Gastroesophageal sphincter (tissue), 4 donors: ENCODE results near the gene FBH1. TPM values are rescaled to one million over a fixed set of nuclear protein-coding genes. Genes with fewer than 3 reads are reported as not detected.

ENCODE experiments used
- ATAC-seq: fragments of 150-250 bp; one replicate; pipeline ENCODE4 v1.9.1; 2016; ENCODE audit warnings: mild to moderate bottlenecking, moderate library complexity
- H3K27ac ChIP-seq, 4 donors: fragments of 200-600 bp; sonication (generic) in 3 of 4; 1 replicate in 3 of 4; 2 replicates in 1 of 4; pipeline ENCODE4 v1.5.1; 2016 to 2019
- H3K27me3 ChIP-seq: fragments of 200-600 bp; sonication (generic); one replicate; pipeline ENCODE4 v1.5.1; 2019
- H3K36me3 ChIP-seq, 2 donors: fragments of 200-600 bp; sonication (generic); one replicate each; pipeline ENCODE4 v1.5.1; 2019; ENCODE audit warnings: control low read depth in 1 of 2
- H3K4me1 ChIP-seq, 3 donors: fragments of 200-600 bp; sonication (generic); 1 replicate in 2 of 3; 2 replicates in 1 of 3; pipeline ENCODE4 v1.5.1; 2016 to 2019; ENCODE audit warnings: control low read depth in 2 of 3
- H3K4me3 ChIP-seq, 2 donors: fragments of 200-600 bp; sonication (generic); one replicate each; pipeline ENCODE4 v1.5.1; 2019; ENCODE audit warnings: mild to moderate bottlenecking in 1 of 2, moderate library complexity in 1 of 2
- H3K9me3 ChIP-seq, 3 donors: fragments of 200-600 bp; sonication (generic); one replicate each; pipeline ENCODE4 v1.5.1; 2017 to 2019; ENCODE audit warnings: control low read depth in 2 of 3
- CTCF ChIP-seq, 4 experiments: fragments of 200-600 bp in 2 of 4; fragments of 450-650 bp in 2 of 4; sonication (generic) in 1 of 4; IDR thresholded peaks; one replicate each; pipeline ENCODE4 v1.5.1; 2017 to 2019; ENCODE audit warnings: antibody characterized with exemption in 4 of 4, mild to moderate bottlenecking in 2 of 4, moderate library complexity in 2 of 4
- EP300 ChIP-seq: sonication (generic); formaldehyde crosslinking; IDR thresholded peaks from one replicate; pipeline ENCODE4 v1.6.1; 2017; ENCODE audit warnings: antibody characterized with exemption, mild to moderate bottlenecking
- POLR2A ChIP-seq, 2 donors: fragments of 450-650 bp; IDR thresholded peaks; one replicate each; pipeline ENCODE4 v1.6.1; 2017; ENCODE audit warnings: antibody characterized with exemption in 2 of 2, mild to moderate bottlenecking in 2 of 2, moderate library complexity in 1 of 2
- POLR2AphosphoS5 ChIP-seq: sonication (generic); formaldehyde crosslinking; IDR thresholded peaks from one replicate; pipeline ENCODE4 v1.6.1; 2017; ENCODE audit warnings: antibody characterized with exemption
- WGBS, 2 donors: methylation state at CpG; one replicate each; pipeline ENCODE4 v1.1.5; 2018; ENCODE audit warnings: low coverage in 1 of 2; 5-methylcytosine and 5-hydroxymethylcytosine counted together
- total RNA-seq, 4 donors: library from RNA; depleted of rRNA; stranded (reverse); fragments of >200 nt; gene quantifications; one replicate each; pipeline ENCODE4 v1.1.0, GENCODE V29; 2016

FBH1 gene
- total RNA-seq, 4 donors from 2014 or later = 76.2 to 108 (median 98.5) TPM

- Histone ChIP-seq H3K36me3 (peaks cover 0 to 44% of the 10 kb centered on the region in 2 donors), H3K4me1 (peaks cover 0 to 20% (median 4%) of the 10 kb centered on the region in 3 donors), H3K4me3 (no peak overlapping the region), H3K9me3 (peaks cover 0 to 6% (median 0%) of the 10 kb centered on the region in 3 donors), H3K27ac (no peak overlapping the region), H3K27me3 (no peaks in the 10 kb centered on the region)
- no peak for TF ChIP-seq POLR2AphosphoS5
- TF ChIP-seq POLR2A (IDR thresholded peaks at IDR 0.05) = no peak
- no peak for TF ChIP-seq CTCF (IDR thresholded peaks at IDR 0.05)
- no peak for TF ChIP-seq EP300
- WGBS, 2 donors = 89 to 90% methylated on average over 1 to 5 of the region's 5 CpGs
- no peak for ATAC-seq
These were observed 6.4 kb downstream of the FBH1 start for GRCh38 chr10:5896208-5897052.

- Histone ChIP-seq H3K4me1 (peaks cover 0 to 14% (median under 1%) of the 10 kb centered on the region in 3 donors), H3K4me3 (no peak overlapping the region), H3K27me3 (no peaks in the 10 kb centered on the region), H3K9me3 (peaks cover 0 to 6% (median 0%) of the 10 kb centered on the region in 3 donors), H3K36me3 (peaks cover 0 to 44% of the 10 kb centered on the region in 2 donors), H3K27ac (no peak overlapping the region)
- TF ChIP-seq POLR2AphosphoS5 = no peak
- no peak for TF ChIP-seq CTCF (IDR thresholded peaks at IDR 0.05)
- TF ChIP-seq POLR2A (IDR thresholded peaks at IDR 0.05) = no peak
- TF ChIP-seq EP300 = no peak
- ATAC-seq = no peak
- 79 to 89% methylated on average over 4 of the region's 4 CpGs for WGBS, 2 donors
These were observed 7.0 kb downstream of the FBH1 start for GRCh38 chr10:5897053-5897340.

GRCh38 chr10:5897504-5897903 lies 7.5 kb downstream of the FBH1 start:
- 90 to 94% methylated on average over 8 of the region's 8 CpGs for WGBS, 2 donors
- no peak for ATAC-seq
- no peak overlapping the region for H3K27ac ChIP-seq
- H3K4me3 ChIP-seq = no peak overlapping the region
- peaks cover 0 to 9% (median 0%) of the 10 kb centered on the region in 3 donors for H3K4me1 ChIP-seq
- no peaks in the 10 kb centered on the region for H3K27me3 ChIP-seq
- TF ChIP-seq POLR2A (IDR thresholded peaks at IDR 0.05) = no peak
- no peak for TF ChIP-seq POLR2AphosphoS5
- TF ChIP-seq CTCF (IDR thresholded peaks at IDR 0.05) = no peak
- no peak for TF ChIP-seq EP300
- peaks cover 0 to 44% of the 10 kb centered on the region in 2 donors for H3K36me3 ChIP-seq
- H3K9me3 ChIP-seq = peaks cover 0 to 6% (median 0%) of the 10 kb centered on the region in 3 donors

- Histone ChIP-seq H3K27me3 (no peaks in the 10 kb centered on the region), H3K9me3 (peaks cover 0 to 6% (median 0%) of the 10 kb centered on the region in 3 donors), H3K4me1 (peaks cover 0 to 2% (median 0%) of the 10 kb centered on the region in 3 donors), H3K36me3 (peaks cover 0 to 44% of the 10 kb centered on the region in 2 donors), H3K4me3 (no peak overlapping the region), H3K27ac (no peak overlapping the region)
- WGBS, 2 donors = 100% methylated on average over 3 to 7 of the region's 7 CpGs
- ATAC-seq = no peak
- TF ChIP-seq EP300 (no peak), CTCF (IDR thresholded peaks at IDR 0.05) (no peak), POLR2AphosphoS5 (no peak), POLR2A (IDR thresholded peaks at IDR 0.05) (no peak)
These were observed 8.1 kb downstream of the FBH1 start for GRCh38 chr10:5898163-5898562.

GRCh38 chr10:5900247-5900646 lies 10.2 kb downstream of the FBH1 start:
- Histone ChIP-seq H3K4me1 (peaks cover 0 to 2% (median 0%) of the 10 kb centered on the region in 3 donors), H3K36me3 (peaks cover 0 to 31% of the 10 kb centered on the region in 2 donors), H3K4me3 (no peak overlapping the region), H3K27ac (no peak overlapping the region), H3K9me3 (peaks cover 0 to 6% (median 0%) of the 10 kb centered on the region in 3 donors), H3K27me3 (no peaks in the 10 kb centered on the region)
- ATAC-seq = no peak
- TF ChIP-seq CTCF (IDR thresholded peaks at IDR 0.05) = no peak
- TF ChIP-seq POLR2A (IDR thresholded peaks at IDR 0.05) = no peak
- TF ChIP-seq POLR2AphosphoS5 = no peak
- no peak for TF ChIP-seq EP300
- 90% methylated on average over 2 to 4 of the region's 13 CpGs for WGBS, 2 donors
